OCI-LY3 (cell line): ENCODE results near the gene DAAM2.

Experiments used
- H2AFZ ChIP-seq: fragments of 200-600, 300-600 bp; shearing (Covaris generic); 2 replicates; pipeline ENCODE4 v1.6.0; 2014; ENCODE audit warnings: antibody characterized with exemption, low read depth, low read length
- H3K27ac ChIP-seq: fragments of 200-600, 300-600 bp; sonication (generic); 2 replicates; pipeline ENCODE4 v1.5.1; 2014; ENCODE audit warnings: mild to moderate bottlenecking, low read length, moderate library complexity, mixed read lengths
- H3K27me3 ChIP-seq: fragments of 200-600, 300-600 bp; sonication (generic); 2 replicates; pipeline ENCODE4 v1.6.1; 2014; ENCODE audit warnings: low read depth, low read length, mixed read lengths
- H3K36me3 ChIP-seq: fragments of 200-600, 300-600 bp; sonication (generic); replicated peaks from 2 replicates; pipeline ENCODE3; 2014; ENCODE audit warnings: low read depth, low read length, mixed read lengths
- H3K4me1 ChIP-seq: fragments of 300-600, 200-600 bp; sonication (generic); 2 replicates; pipeline ENCODE4 v1.6.1; 2014; ENCODE audit warnings: low read length, mixed read lengths
- H3K4me2 ChIP-seq: fragments of 200-600, 300-600 bp; sonication (generic); 2 replicates; pipeline ENCODE4 v1.6.1; 2014; ENCODE audit warnings: low read length, mixed read lengths
- H3K4me3 ChIP-seq: fragments of 300-600, 200-600 bp; sonication (generic); 2 replicates; pipeline ENCODE4 v1.5.1; 2014; ENCODE audit warnings: antibody characterized with exemption, mild to moderate bottlenecking, low read length, moderate library complexity
- H3K79me2 ChIP-seq: fragments of 300-600, 200-600 bp; shearing (Covaris generic); 2 replicates; pipeline ENCODE4 v1.6.1; 2014; ENCODE audit warnings: mild to moderate bottlenecking, low read length, mixed read lengths
- H3K9ac ChIP-seq: fragments of 300-600, 200-600 bp; shearing (Covaris generic); 2 replicates; pipeline ENCODE4 v1.6.0; 2014; ENCODE audit warnings: mild to moderate bottlenecking, low read length, moderate library complexity
- H3K9me3 ChIP-seq: fragments of 200-600, 300-600 bp; shearing (Covaris generic); 2 replicates; pipeline ENCODE4 v1.6.1; 2014; ENCODE audit warnings: low read length, mixed read lengths; ENCODE audit not compliant: insufficient read depth
- H4K20me1 ChIP-seq: fragments of 200-600, 300-600 bp; sonication (generic); 2 replicates; pipeline ENCODE4 v1.6.1; 2016; ENCODE audit warnings: low read length, mixed read lengths; ENCODE audit not compliant: insufficient read depth
- CTCF ChIP-seq: fragments of 200-600, 300-600 bp; sonication (generic); IDR thresholded peaks from 2 replicates; pipeline ENCODE4 v1.5.1; 2014; ENCODE audit warnings: antibody characterized with exemption, low read length, low read depth
- EZH2phosphoT487 ChIP-seq: fragments of 200-600 bp; shearing (Covaris generic); IDR thresholded peaks from 2 replicates; pipeline ENCODE4 v1.6.1; 2018; ENCODE audit warnings: antibody characterized with exemption, mixed run types, low read depth

Gene DAAM2

DNA sequence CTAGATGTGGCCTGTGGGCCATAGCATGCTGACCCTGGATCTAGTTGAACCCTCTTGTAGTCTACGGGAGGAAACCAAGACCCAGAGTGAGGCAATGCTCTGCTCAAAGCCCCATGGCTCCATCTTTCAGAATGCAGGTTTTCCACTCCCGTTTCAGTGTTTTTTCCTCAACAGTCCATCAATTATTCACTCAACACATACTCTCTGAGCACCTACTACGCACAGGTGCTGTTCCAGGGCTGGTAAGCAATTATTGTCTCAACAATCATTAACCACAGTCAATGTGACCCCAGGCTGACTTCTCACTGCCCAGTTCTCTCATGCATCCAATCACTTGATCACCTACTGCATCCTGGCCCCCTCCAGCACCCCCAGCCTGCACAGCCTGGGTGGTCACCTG lies 122.1 kb downstream of the DAAM2 start:
- H3K9me3 ChIP-seq: no peaks in the 10 kb centered on the region

GRCh38 chr6:39915866-39916265 lies 123.7 kb downstream of the DAAM2 start:
- Histone ChIP-seq H2AFZ (no peak overlapping the region), H3K9ac (no peak overlapping the region)

More for the DNA sequence above, 122.1 kb downstream of the DAAM2 start:
- Histone ChIP-seq H2AFZ (no peak overlapping the region), H3K27ac (no peak overlapping the region), H3K79me2 (no peaks in the 10 kb centered on the region), H3K4me2 (no peak overlapping the region), H3K4me1 (no peaks in the 10 kb centered on the region), H4K20me1 (no peaks in the 10 kb centered on the region), H3K27me3 (no peaks in the 10 kb centered on the region), H3K4me3 (no peak overlapping the region), H3K9ac (no peak overlapping the region), H3K36me3 (no peaks in the 10 kb centered on the region)
- TF ChIP-seq CTCF (no peak), EZH2phosphoT487 (no peak)

DNA sequence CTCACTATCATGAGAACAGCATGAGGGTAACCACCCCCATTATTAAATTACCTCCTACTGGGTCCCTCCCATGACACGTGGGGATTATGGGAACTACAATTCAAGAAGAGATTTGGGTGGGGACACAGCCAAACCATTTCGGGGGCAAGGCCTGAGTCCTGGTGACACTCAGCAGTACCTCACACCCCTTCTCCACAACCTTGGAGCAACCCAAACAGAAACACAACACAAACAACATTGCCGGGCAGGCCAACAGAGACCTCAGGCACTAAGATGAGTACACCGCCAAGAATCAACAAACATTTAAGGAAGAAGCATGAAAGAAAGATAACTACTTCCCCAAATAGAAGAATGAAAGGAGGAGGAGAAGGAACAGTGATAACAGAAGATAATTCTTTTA lies 125.2 kb downstream of the DAAM2 start:
- TF ChIP-seq EZH2phosphoT487: no peak
- TF ChIP-seq CTCF: no peak
- no peaks in the 10 kb centered on the region for H3K36me3 ChIP-seq

More at GRCh38 chr6:39915866-39916265, 123.7 kb downstream of the DAAM2 start:
- H3K4me1 ChIP-seq: no peaks in the 10 kb centered on the region
- H3K36me3 ChIP-seq: no peaks in the 10 kb centered on the region
- no peaks in the 10 kb centered on the region for H4K20me1 ChIP-seq
- no peak overlapping the region for H3K4me2 ChIP-seq
- H3K79me2 ChIP-seq: no peaks in the 10 kb centered on the region
- H3K4me3 ChIP-seq: no peak overlapping the region
- no peak for TF ChIP-seq EZH2phosphoT487
- TF ChIP-seq CTCF: no peak
- H3K27ac ChIP-seq: no peak overlapping the region
- H3K9me3 ChIP-seq: no peaks in the 10 kb centered on the region
- H3K27me3 ChIP-seq: no peaks in the 10 kb centered on the region

GRCh38 chr6:39917981-39918380 lies 125.8 kb downstream of the DAAM2 start:
- Histone ChIP-seq H3K4me2 (no peak overlapping the region), H3K4me3 (no peak overlapping the region), H3K27me3 (no peaks in the 10 kb centered on the region), H3K79me2 (no peaks in the 10 kb centered on the region), H2AFZ (no peak overlapping the region), H4K20me1 (no peaks in the 10 kb centered on the region), H3K27ac (no peak overlapping the region), H3K9ac (no peak overlapping the region), H3K4me1 (no peaks in the 10 kb centered on the region), H3K9me3 (no peaks in the 10 kb centered on the region), H3K36me3 (no peaks in the 10 kb centered on the region)
- TF ChIP-seq EZH2phosphoT487: no peak
- no peak for TF ChIP-seq CTCF

More for the DNA sequence above, 125.2 kb downstream of the DAAM2 start:
- no peak overlapping the region for H3K4me2 ChIP-seq
- no peak overlapping the region for H3K4me3 ChIP-seq
- no peaks in the 10 kb centered on the region for H3K9me3 ChIP-seq
- no peaks in the 10 kb centered on the region for H3K27me3 ChIP-seq
- no peaks in the 10 kb centered on the region for H4K20me1 ChIP-seq
- H2AFZ ChIP-seq: no peak overlapping the region
- H3K9ac ChIP-seq: no peak overlapping the region
- H3K79me2 ChIP-seq: no peaks in the 10 kb centered on the region
- no peaks in the 10 kb centered on the region for H3K4me1 ChIP-seq
- H3K27ac ChIP-seq: no peak overlapping the region
